DOHH2 (cell line): Measurements from ENCODE around the gene MYOG.

ENCODE experiments used
- H3F3A ChIP-seq: fragments of 200-600 bp; sonication (generic), shearing (Covaris generic); 2 replicates; pipeline ENCODE4 v1.6.0; 2016; ENCODE audit warnings: antibody characterized with exemption, mild to moderate bottlenecking; ENCODE audit not compliant: control insufficient read depth, insufficient read depth
- H3K27ac ChIP-seq: fragments of 200-600 bp; sonication (generic); 2 replicates; pipeline ENCODE4 v1.5.1; 2014; ENCODE audit warnings: low read depth, mild to moderate bottlenecking, low read length, moderate library complexity
- H3K27me3 ChIP-seq: fragments of 200-600 bp; sonication (generic); 2 replicates; pipeline ENCODE4 v1.6.1; 2014; ENCODE audit warnings: mild to moderate bottlenecking, low read length, mixed read lengths; ENCODE audit not compliant: control insufficient read depth
- H3K36me3 ChIP-seq: fragments of 200-600 bp; sonication (generic); 2 replicates; pipeline ENCODE4 v1.6.1; 2014; ENCODE audit warnings: mild to moderate bottlenecking, low read length, moderate library complexity, mixed read lengths; ENCODE audit not compliant: control insufficient read depth
- H3K4me1 ChIP-seq: fragments of 200-600 bp; sonication (generic); 2 replicates; pipeline ENCODE4 v1.6.1; 2014; ENCODE audit warnings: mild to moderate bottlenecking, low read length, mixed read lengths; ENCODE audit not compliant: control insufficient read depth
- H3K4me2 ChIP-seq: fragments of 200-600 bp; sonication (generic); 2 replicates; pipeline ENCODE4 v1.6.0; 2014; ENCODE audit warnings: mild to moderate bottlenecking, low read length, moderate library complexity
- H3K4me3 ChIP-seq: fragments of 200-600 bp; sonication (generic); 2 replicates; pipeline ENCODE4 v1.5.1; 2014; ENCODE audit warnings: mild to moderate bottlenecking, low read length, mixed read lengths
- H3K79me2 ChIP-seq: fragments of 200-600 bp; sonication (generic); 2 replicates; pipeline ENCODE4 v1.6.1; 2014; ENCODE audit warnings: mild to moderate bottlenecking, low read length, mixed read lengths; ENCODE audit not compliant: control insufficient read depth
- H3K9me2 ChIP-seq: fragments of 200-600 bp; sonication (generic); replicated peaks from 2 replicates; pipeline ENCODE4 v1.6.1; 2014; ENCODE audit warnings: mild to moderate bottlenecking, low read length, mixed read lengths; ENCODE audit not compliant: control insufficient read depth
- H3K9me3 ChIP-seq: fragments of 200-600 bp; sonication (generic); 2 replicates; pipeline ENCODE4 v1.6.1; 2014; ENCODE audit warnings: antibody characterized with exemption, low read length, mixed read lengths; ENCODE audit not compliant: control insufficient read depth, insufficient read depth
- H4K20me1 ChIP-seq: fragments of 200-600 bp; sonication (generic); 2 replicates; pipeline ENCODE4 v1.6.0; 2014; ENCODE audit warnings: low read depth, mild to moderate bottlenecking, antibody characterized with exemption, low read length, moderate library complexity; ENCODE audit not compliant: control insufficient read depth, insufficient read depth
- CTCF ChIP-seq: fragments of 200-600 bp; sonication (generic); IDR thresholded peaks from one replicate; pipeline ENCODE4 v1.5.1; 2014; ENCODE audit warnings: antibody characterized with exemption, mild to moderate bottlenecking, low read depth, low read length; ENCODE audit not compliant: poor library complexity, severe bottlenecking
- EZH2phosphoT487 ChIP-seq: fragments of 200-600 bp; sonication (generic); IDR thresholded peaks from 2 replicates; pipeline ENCODE4 v1.6.1; 2017; ENCODE audit warnings: borderline replicate concordance, mild to moderate bottlenecking, antibody characterized with exemption, low read length, moderate library complexity, mixed read lengths

The MYOG gene

DNA sequence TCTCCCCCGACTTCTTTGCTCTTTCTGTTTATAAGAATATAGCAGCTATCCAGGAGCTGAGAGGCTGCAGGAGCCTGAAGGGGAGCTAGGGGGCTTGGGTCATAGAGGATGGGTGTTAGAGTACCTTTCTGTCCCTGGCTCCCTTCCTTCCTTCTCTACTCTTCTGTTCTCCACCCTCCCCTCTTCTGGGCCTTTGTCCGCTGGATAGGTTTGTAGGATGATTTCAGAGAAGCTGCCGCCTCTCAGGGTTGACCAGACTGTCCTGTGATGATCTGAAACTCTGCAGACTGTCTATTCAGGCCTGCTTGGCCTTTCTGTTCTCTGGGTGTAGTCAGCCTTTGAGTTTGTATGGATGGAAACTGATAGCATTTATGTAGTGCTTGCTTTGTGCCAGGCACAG, 33.2 kb downstream of the MYOG start:
- Histone ChIP-seq H3K27ac (no peak overlapping the region), H3K27me3 (no peaks in the 10 kb centered on the region; the same call in 1 of the 2 replicates), H3K79me2 (no peaks in the 10 kb centered on the region), H4K20me1 (no peaks in the 10 kb centered on the region), H3K4me3 (no peak overlapping the region), H3K4me2 (no peak overlapping the region), H3K9me3 (no peaks in the 10 kb centered on the region), H3K36me3 (no peaks in the 10 kb centered on the region), H3K9me2 (no peaks in the 10 kb centered on the region), H3K4me1 (no peaks in the 10 kb centered on the region), H3F3A (no peaks in the 10 kb centered on the region)
- no peak for TF ChIP-seq EZH2phosphoT487
- TF ChIP-seq CTCF: no peak

DNA sequence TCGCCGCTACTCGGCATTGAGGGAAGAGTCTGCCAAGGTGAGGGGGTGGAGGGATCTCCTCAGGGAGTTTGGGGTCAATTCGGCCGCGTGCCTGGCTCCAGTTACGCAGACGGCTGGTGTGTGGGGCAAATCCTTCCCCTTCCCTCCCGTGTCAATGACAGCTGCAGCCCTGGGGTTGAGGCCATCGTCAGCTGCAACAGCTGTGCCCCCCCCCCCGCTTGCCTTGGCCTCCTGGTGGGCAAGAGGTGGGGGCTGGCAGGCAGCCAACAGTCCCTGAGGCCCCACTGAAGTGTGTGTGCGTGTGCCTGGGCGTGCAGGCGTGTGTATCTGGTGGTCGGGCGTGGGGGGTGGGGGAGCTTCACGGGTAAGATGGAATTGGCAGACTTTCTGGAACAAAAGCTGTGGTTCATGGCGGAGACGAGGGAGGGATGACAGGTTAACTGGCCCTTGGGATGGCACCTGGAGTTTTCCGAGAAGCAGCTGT, 33.9 kb downstream of the MYOG start:
- no peak overlapping the region for H3K27ac ChIP-seq
- H3K4me3 ChIP-seq: no peak overlapping the region
- no peaks in the 10 kb centered on the region for H3K9me3 ChIP-seq
- H3K4me2 ChIP-seq: no peak overlapping the region
- H3K79me2 ChIP-seq: no peaks in the 10 kb centered on the region
- TF ChIP-seq CTCF (no peak), EZH2phosphoT487 (no peak)
- H3K4me1 ChIP-seq: no peaks in the 10 kb centered on the region
- no peaks in the 10 kb centered on the region for H3K36me3 ChIP-seq
- H3K27me3 ChIP-seq: no peaks in the 10 kb centered on the region; the same call in 1 of the 2 replicates
- H3F3A ChIP-seq: no peaks in the 10 kb centered on the region
- no peaks in the 10 kb centered on the region for H3K9me2 ChIP-seq
- H4K20me1 ChIP-seq: no peaks in the 10 kb centered on the region

- Histone ChIP-seq H3K4me3 (no peak overlapping the region), H3F3A (no peaks in the 10 kb centered on the region), H3K4me2 (no peak overlapping the region), H3K4me1 (no peaks in the 10 kb centered on the region), H3K79me2 (no peaks in the 10 kb centered on the region), H3K9me2 (no peaks in the 10 kb centered on the region), H4K20me1 (no peaks in the 10 kb centered on the region), H3K27me3 (no peaks in the 10 kb centered on the region; the same call in 1 of the 2 replicates), H3K9me3 (no peaks in the 10 kb centered on the region), H3K36me3 (no peaks in the 10 kb centered on the region), H3K27ac (no peak overlapping the region)
- no peak for TF ChIP-seq EZH2phosphoT487
- TF ChIP-seq CTCF: no peak
Measured at GRCh38 chr1:203050826-203051225, 35.0 kb downstream of the MYOG start.
